GM19035 (cell line): ENCODE data around the gene MTA3.
"Not testable (repeated sequence)": the region's sequence is repeated elsewhere in the genome, so short reads cannot be mapped to it uniquely, and the experiment has no call there.

Source experiments
- ATAC-seq: cut with Tn5 transposase; IDR thresholded peaks from one replicate; pipeline ENCODE4 v1.9.1; 2021; ENCODE audit not compliant: unreplicated experiment

MTA3 gene

DNA sequence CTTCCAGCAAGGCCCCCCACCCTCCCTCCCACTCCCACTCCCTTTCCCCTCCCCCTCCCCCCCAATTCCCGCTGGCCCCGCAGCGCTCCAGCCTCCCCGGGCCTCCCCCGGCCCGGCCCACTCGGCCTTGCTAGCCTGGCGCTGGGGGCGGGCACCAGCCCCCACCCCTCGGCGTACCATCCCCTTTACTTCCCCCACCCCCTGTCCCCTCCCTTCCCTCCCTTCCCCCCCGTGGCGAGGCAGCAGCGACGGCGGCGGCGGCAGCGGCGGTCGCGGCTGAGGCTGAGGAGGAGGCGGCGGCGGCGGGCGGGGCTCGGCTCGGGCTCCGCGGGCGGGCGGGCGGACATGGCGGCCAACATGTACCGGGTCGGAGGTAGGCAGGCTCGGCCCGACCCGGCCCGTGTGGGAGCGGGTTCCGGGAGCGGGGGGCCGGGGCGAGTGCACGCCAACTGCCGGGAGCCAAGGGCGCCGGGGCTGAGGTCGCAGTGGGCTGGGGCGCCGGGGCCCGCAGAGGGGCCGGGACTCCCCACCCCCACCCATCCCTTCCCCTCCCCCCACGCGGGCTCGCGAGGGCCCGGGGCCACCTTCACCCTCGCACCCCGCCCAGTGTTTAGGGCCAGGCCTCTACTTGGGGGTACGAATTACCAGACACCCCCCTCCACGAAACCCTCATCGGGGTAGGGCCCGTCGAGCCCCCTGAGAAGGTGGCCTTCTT, at the start of gene MTA3:
Gene MTA3, plus strand, starts transcription at position 232 of the 715 bp plus-strand sequence. Its CDS starts 114 bp downstream, at position 346.
- ATAC-seq, result peak; percentile 41

DNA sequence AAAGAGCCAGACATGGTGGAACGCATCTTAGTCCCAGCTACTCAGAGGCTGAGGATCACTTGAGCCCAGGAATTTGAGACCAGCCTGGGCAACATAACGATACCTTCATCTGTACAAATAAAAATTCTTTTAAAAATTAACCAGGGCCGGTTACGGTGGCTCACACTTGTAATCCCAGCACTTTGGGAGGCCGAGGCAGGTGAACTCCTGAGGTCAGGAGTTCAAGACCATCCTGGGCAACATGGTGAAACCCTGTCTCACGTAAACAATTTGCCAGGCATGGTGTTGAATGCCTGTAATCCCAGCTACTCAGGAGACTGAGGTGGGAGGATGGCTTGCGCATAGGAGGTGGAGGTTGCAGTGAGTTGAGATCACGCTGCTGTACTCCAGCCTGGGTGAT, 48.8 kb upstream of the MTA3 start:
- ATAC-seq, result no peak

DNA sequence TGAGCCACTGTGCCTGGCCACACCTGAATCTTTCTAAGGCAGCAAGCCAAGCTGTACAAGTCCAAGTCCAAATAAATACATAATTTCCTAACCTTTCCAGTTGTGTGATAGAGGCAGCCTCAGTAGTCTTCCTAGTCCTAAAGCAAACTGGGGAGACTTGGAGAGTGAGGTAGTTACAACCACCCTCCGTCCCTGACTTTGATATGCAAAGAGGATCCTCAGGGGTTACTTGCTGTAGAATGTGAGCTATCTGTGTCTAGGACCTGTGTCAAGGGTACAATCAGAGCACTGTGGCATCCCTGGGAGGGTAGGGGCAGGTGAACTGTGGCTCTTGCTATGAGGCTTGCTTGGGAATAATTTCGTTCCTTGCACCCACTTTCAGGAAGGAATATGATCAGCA, 46.4 kb upstream of the MTA3 start:
- ATAC-seq, result no peak

DNA sequence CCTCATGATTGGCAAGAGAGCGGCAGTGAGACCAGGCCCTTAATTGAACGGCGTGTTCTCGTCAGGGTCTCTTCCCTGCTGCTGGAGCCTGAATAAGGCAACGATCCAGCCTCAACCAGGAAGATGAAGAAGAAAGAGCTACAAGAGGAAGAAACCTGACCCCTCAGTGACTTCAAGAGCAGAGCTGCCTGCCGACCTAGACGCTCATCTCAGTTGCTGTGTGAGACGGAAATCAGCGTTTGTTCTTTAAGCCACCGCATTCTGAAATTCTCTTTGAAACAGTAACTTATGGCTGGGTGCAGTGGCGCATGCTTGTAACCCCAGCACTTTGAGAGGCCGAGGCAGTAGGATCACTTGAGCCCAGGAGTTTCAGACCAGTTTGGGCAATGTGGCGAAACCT, 45.1 kb upstream of the MTA3 start:
- ATAC-seq, result no peak

DNA sequence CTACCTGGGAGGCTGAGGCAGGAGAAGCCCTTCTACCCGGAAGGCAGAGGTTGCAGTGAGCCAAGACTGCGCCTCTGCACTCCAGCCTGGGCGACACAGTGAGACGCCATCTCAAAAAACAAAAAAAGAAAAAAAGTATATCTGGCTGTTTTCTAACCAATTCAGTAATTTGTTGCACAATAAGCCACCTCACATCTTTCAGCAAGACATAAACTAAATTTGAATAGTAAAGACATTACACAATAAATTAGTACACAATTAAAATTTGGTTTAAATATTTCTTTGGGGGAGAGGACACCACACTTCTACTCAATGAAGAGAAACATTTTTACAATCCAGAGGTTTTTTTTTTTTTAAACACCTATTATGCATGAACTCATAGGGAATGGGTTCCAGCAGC, 36.0 kb upstream of the MTA3 start:
- no peak for ATAC-seq

DNA sequence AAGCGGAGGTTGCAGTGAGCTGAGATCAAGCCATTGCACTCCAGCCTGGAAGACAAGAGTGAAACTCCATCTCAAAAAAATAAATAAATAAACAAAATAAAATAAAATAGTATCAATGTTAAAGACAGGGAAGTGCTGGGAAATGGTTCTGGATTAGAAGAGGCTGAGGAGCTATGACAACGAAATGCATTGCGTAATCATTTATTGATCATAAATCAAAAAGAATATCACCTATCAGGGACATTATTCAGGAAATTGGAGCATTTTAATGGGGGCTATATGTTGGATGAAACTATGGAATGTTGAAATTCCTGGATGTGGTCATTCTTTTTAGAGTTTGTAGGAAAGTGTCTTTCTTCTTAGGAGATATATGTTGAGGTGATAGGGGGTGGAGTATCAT, 30.9 kb upstream of the MTA3 start:
- no peak for ATAC-seq

DNA sequence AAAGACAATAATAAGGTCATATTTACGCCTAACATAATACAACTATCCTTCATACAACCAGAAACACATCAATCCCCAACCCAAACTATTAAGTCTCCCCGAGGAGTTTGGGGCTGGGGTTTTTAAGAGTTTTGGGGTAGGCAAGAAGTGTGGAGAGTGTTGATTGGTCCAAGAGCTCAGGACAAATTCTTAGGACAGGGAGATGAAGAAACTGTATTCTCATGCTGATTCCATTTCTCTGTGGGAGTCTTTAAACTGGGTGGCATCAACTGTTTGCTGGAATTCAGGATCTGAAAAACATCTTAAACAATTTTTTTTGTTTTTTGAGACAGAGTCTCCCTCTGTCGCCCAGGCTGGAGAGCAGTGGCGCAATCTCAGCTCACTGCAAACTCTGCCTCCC, 25.6 kb upstream of the MTA3 start:
- ATAC-seq, result no peak

DNA sequence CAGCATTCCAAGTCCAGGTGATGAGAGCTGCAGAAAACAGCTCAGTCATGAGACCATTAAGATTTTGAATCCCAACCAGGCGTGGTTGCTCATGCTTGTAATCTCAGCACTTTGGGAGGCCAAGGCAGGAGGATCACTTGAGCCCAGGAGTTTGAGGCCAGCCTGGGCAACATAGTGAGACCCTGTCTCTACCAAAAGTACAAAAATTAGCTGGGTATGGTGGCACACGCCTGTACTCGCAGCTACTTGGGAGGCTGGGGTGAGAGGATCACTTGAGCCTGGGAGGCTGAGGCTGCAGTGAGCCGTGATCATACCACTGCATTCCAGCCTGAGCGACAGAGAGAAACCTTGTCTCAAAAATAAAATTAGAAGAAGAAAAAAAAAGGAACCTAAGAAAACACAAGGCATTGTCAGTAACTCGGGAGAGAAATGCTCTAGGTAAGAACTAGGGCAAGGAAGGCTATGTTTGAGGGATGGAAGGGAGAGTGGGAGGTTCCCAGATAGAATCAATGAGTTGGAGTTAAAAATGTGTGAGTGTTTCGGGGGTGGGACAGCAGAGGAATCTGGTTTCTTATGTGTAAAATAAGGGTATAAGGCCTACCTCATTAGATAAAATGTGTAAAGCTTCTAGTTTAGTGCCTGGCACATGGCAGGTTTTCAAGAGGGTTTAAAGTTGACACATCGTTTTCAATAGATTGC, 23.3 kb upstream of the MTA3 start:
- ATAC-seq, result no peak

DNA sequence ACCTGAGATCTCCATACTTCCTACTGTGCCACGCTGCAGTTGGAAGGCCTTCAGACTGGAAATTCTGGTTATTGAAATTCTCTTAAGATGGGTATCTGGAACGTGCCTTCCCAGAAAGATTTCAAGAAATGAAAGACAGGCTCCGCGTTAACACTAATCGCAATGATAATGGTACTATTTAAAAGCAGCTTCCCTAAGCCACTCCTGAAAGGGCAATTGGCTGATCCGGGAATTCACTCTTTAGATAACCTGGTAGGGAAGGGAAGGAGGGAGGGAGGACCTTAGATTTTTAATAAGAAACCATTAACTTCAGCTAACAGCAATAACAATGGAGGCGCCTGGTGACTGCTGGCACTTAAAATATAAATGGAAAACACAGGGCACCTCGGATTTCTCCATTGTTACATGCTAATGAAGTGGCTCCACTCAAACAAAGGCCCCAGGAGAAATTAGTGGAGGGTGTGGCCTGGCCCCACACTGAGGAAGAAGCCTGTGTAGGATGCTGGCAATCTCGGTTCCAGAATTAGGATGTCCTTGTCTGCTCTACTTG, 22.5 kb upstream of the MTA3 start:
- ATAC-seq, result no peak

DNA sequence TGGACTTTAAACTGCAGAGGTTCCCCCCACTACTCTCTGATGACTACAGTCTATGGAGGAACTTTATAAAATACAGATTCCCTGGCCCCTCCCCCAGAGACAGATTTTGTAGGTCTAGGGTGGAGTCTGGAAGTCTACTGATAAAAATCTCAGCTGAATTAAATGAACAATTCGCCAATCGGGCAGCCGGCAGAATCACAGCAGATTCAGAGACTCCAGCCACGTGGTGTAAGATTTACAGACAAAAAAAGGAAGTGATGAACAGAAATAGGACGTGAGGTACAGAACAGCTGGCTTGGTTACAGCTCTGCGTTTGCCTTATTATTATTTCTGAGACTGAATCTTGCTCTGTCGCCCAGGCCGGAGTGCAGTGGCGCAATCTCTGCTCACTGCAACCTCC, 21.4 kb upstream of the MTA3 start:
- ATAC-seq, result no peak

DNA sequence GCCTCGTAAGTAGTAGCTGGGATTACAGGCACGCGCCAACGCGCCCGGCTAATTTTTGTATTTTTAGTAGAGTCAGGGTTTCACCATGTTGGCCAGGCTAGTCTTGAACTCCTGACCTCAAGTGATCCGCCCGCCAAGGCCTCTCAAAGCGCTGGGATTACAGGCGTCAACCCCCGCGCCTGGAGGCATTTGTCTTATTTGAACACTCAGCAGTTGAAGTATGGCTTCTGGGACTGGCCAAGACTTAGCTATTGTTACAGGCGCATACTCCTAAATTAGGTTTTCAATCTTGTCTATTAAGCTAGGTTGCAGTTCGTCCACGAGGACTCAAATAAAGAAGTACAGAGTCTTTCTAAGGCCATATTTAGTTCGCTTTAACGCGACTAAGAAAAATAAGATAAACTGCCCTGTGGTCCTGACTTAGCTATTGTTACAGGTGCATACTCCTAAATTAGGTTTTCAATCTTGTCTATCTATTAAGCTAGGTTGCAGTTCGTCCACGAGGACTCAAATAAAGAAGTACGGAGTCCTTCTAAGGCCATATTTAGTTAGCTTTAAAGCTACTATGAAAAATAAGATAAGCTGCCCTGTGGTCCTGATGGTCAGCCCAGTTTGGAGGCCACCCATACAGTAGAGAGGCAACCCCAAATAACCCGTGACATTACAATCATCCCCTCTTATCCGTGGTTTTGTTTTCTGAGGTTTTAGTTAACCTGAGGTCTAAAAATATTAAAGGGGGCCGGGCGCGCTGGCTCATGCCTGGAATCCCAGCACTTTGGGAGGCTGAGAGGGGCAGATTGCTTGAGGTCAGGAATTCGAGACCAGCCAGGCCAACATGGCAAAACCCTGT, 20.8 kb upstream of the MTA3 start:
- ATAC-seq, result no peak

DNA sequence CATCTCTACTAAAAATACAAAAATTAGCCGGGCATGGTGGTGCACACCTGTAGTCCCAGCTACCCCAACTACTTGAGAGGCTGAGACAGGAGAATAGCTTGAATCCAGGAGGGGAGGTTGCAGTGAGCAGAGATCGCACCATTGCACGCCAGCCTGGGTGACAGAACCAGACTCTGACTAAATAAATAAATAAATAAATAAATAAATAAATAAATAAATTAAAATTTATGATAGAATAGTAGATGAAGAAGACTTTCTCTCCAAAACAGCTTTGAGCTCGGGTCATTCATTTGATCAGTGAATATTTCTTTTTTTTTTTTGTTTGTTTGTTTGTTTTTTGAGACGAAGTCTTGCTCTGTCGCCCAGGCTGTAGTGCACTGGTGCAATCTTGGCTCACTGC, 17.6 kb upstream of the MTA3 start:
- no peak for ATAC-seq

DNA sequence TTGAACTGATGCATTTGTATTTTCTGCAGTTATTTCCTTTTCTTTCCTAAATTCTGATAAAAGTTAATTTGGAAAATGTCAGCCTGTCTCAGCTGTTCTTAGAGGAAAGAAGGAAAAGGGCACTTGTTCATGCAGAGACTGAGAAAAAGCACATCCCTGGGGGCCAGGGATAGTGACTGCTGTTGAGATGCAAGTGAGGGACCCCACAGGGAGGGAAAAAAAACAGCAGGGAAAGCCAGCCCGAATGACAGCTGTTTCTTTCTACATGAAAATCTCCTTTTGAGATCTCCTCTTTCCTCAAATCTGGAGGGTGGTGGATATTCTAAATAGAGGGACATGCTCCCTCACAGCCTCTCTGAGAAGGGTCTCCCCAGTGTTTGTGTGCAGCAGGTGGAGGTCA, 14.0 kb upstream of the MTA3 start:
- ATAC-seq, result no peak

DNA sequence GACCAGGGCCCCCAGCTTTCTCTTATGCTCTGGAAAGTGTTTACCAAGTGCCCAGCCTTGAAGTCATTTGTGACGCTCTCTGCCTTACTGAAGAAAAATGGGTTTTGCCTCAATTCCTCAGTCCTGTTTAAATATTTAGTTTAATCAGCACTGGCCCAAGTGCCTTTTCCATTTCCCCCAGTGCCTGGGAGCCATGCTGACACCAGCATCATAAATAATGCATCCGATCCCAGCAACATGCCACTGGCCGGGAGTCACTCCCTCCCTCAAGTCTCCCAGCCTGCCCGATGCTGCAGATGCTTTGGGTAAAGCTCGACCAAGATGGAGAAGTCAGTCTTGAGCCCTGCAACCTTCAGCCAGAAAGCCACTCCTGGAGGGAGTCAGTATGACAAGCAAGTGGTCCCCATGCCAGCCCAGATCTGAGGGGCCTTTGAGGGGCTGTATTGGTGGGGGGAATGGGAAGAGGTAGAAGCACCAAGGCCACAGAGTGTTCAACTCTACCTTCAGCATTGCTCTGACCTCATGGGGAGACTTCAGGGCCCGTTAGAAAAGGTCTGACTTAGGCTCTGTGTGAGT, 12.0 kb upstream of the MTA3 start:
- ATAC-seq, result no peak

DNA sequence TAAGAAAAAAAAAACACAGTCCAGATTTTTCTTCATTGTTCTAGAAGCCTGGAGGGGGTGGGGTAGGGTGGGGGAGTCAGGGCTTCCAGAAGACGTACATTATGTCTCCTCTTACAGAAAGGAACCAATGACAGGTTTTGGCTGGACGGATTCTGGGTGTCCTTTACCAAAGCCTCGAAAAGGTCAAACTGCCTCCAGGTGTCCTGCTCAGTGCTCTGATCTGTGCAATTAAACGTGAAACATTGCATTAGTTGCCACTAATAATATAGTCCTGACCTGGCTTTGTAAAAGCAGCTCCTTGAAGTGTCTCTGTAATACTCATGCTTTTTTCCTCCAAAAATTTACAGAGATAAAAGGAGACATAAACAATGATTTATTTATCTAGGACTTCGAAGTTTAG, 11.1 kb upstream of the MTA3 start:
- no peak for ATAC-seq

DNA sequence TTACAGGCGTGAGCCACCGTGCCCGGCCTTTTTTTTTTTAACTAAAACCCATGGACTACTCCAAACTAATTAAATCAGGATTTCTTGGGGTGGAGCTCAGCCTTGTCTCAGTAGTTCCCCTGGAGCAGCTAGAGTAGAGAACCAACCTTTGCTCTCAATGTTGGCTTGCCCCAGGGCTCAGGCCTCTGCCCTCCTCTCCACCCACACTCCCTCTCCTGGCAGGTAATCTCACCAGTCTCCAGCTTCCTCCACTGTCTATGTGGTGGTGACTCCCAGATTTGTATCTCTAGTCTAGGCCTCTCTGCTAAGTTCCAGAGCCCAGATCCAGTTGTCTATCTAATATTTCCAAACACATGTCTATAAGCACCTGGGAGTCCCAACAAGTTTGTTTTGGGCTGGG, 9.6 kb upstream of the MTA3 start:
- ATAC-seq, result no peak

DNA sequence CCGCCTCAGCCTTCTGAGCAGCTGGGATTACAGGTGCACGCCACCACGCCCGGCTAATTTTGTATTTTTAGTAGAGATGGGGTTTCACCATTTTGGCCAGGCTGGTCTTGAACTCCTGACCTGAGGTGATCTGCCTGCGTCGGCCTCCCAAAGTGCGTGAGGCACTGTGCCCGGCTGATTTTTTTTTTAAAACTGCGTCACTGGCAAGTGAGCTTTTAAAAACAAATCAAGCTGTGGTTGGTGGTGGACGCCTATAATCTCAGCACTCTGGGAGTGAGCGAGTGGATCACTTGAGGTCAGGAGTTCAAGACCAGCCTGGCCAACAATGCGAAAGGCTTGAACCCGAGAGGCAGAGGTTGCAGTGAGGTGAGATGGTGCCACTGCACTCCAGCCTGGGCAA, 8.3 kb upstream of the MTA3 start:
- not testable (repeated sequence) for ATAC-seq

DNA sequence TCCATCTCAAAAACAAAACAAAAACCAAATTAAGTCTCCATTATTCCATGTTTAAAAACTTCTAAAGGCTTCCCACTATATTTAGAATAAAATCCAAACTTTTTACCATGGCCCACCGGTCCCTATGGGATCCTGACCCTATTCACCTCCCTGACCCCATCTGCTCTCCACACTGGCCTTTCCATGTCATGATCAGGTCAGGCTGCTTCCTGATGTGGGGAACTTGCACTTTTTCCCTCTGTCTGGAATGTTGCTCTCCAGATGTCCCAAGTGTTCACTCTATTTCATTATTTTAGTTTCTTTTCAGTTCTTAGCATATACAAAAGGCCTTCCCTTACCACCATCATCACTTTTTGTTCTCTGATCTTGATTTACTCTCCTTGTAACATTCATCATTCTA, 7.5 kb upstream of the MTA3 start:
- no peak for ATAC-seq

DNA sequence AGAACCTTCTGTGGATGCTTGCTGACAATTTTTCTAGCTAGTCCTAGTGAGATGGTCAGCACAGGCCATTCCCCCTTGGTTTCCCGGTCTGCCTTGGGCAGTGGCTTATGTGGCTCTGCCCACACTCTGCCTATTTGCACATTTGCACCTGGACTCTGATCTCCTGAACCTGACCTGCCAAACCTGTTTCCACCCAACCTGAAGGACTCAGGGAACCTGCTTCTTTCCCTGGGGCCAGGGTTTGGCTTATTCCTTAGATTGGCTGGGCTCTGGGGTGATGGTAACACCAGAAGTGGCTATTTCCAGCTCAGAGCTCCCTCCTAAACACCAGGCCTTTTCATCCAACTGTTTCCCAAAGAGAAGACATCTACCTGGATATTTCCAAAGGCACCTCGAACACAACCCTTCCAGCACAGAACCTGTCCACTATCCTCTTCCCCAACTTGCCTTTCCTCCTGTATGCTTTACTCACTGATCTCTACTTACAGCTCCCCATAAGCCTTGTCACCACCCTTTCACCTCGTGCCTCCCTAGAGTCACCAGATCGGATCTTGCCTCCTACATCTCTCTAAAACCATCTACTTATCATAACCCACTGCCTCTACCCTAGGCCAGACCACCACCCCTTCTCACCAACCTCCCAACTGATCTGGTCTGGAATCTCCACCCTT, 5.8 kb upstream of the MTA3 start:
- no peak for ATAC-seq

DNA sequence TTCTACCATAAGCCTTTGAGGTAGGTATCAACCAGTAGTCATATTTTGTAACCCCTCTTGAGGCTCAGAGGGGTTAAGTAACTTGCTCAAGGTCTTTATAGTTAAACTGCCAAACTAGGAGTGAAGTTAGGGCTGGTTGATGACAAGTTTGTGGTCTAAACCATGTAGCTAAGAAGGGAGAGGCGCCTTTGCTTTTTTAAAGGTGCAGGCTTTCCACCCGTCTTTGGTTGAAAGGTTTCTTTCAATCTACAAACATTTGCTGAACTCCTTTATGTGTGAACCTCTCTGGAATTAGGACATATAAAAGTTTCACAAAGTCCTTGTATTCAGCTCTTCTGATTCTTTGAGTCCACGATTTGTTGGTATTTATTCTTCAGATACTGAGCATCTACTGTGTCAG, 2.4 kb upstream of the MTA3 start:
- ATAC-seq, result no peak

DNA sequence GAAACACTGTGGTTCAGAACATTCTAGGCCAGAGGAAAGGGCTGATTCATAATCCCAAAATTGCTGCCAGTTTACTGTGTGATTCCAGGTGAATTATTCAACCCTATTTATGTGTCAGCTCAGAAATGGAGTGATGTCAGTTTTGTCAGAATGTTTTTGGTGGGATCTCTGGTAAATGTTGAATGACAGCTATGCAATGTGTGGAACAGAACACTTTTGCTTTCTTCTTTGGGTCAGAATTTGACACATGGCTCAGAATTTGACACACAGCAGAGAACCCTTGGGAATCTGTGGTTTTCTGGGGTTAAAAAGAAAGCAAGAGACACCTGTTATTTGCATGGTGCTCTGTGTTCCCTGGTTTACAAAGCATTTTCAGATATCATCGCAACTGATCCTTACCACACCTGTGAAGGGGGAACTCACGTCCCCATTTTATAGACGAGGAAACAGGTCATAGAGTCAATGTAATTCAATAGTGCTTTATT, 1.6 kb upstream of the MTA3 start:
- peak; percentile 39 for ATAC-seq
